ENCODE measurements around the gene ELOVL2.

The ELOVL2 gene

DNA sequence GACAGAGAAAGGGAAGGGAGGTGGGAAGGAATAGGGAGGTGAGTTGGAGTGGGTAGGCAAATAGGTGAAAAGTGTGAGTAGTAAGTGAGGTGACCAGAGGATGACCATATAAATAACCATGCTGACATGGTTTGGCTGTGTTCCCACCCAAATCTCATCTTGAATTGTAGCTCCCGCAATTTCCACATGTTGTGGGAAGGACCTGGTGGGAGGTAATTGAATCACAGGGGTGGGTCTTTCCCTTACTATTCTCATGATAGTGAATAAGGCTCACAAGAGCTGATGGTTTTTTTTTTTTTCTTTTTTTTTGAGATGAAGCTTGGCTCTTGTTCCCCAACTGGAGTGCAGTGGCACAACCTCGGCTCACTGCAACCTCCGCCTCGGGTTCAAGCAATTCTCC lies 28.0 kb upstream of the ELOVL2 start:
- H3K27ac Mint-ChIP-seq, result no peak overlapping the region
- no peaks in the 10 kb centered on the region for H3K36me3 Mint-ChIP-seq (ENCODE audit: low read depth)
- H3K4me3 Mint-ChIP-seq, result no peak overlapping the region
- no peaks in the 10 kb centered on the region for H3K4me1 Mint-ChIP-seq
- TF ChIP-seq, protein P1, sequence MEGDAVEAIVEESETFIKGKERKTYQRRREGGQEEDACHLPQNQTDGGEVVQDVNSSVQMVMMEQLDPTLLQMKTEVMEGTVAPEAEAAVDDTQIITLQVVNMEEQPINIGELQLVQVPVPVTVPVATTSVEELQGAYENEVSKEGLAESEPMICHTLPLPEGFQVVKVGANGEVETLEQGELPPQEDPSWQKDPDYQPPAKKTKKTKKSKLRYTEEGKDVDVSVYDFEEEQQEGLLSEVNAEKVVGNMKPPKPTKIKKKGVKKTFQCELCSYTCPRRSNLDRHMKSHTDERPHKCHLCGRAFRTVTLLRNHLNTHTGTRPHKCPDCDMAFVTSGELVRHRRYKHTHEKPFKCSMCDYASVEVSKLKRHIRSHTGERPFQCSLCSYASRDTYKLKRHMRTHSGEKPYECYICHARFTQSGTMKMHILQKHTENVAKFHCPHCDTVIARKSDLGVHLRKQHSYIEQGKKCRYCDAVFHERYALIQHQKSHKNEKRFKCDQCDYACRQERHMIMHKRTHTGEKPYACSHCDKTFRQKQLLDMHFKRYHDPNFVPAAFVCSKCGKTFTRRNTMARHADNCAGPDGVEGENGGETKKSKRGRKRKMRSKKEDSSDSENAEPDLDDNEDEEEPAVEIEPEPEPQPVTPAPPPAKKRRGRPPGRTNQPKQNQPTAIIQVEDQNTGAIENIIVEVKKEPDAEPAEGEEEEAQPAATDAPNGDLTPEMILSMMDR (IDR thresholded peaks at IDR 0.05; ENCODE audit: unreplicated experiment in 3 of 3), result no peak
- no peaks in the 10 kb centered on the region for H3K9me3 Mint-ChIP-seq
- no peaks in the 10 kb centered on the region for H3K27me3 Mint-ChIP-seq (ENCODE audit: low read depth)

DNA sequence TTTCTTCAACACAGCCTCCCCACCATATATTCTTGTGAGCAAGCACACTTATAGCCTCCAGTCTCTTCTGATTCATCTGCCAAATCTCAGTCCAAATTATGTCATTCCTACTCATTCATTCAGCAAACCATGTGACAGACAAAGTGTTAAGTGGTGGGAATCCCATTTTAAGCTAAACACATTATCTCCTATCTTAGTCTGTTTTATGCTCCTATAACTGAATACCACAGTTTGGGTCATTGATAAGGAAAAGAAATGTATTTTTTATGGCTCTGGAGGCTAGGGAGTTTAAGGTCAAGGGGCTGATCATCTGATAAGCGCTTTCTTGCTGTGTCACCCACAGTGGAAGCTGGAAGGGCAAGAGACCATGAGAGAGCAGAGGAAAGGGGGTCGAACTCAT lies 25.7 kb upstream of the ELOVL2 start:
- Mint-ChIP-seq H3K27ac (no peak overlapping the region), H3K9me3 (no peaks in the 10 kb centered on the region), H3K36me3 (ENCODE audit: low read depth) (no peaks in the 10 kb centered on the region), H3K4me1 (no peaks in the 10 kb centered on the region), H3K4me3 (no peak overlapping the region), H3K27me3 (ENCODE audit: low read depth) (no peaks in the 10 kb centered on the region)
- TF ChIP-seq, protein P1 (IDR thresholded peaks at IDR 0.05; ENCODE audit: unreplicated experiment in 3 of 3), result no peak

DNA sequence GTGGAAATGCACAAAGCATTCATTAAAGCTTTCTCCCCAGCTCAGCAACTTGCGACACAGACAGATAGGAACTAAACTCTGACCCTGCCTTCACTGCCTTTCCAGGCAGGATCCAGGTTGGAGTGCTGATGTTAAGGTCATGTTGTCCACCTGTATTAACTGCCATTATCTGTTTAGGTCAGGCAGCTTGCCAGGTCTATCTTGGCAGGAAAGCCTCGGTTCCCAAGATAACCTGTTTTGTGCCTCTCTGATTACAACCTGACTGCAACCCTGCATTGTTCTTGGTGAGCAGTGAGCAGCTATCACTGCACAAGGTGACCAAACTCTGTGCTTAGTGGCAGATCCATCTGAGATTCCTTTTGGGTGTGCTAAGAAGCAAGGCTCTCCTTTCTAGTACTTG lies 23.2 kb upstream of the ELOVL2 start:
- TF ChIP-seq, protein P1 (IDR thresholded peaks at IDR 0.05; ENCODE audit: unreplicated experiment in 3 of 3), result no peak
- Mint-ChIP-seq H3K36me3 (ENCODE audit: low read depth) (no peaks in the 10 kb centered on the region), H3K27me3 (ENCODE audit: low read depth) (no peaks in the 10 kb centered on the region), H3K4me3 (no peak overlapping the region), H3K4me1 (no peaks in the 10 kb centered on the region), H3K9me3 (no peaks in the 10 kb centered on the region), H3K27ac (peak overlapping the region; percentile 0 to 18 (median 2))

DNA sequence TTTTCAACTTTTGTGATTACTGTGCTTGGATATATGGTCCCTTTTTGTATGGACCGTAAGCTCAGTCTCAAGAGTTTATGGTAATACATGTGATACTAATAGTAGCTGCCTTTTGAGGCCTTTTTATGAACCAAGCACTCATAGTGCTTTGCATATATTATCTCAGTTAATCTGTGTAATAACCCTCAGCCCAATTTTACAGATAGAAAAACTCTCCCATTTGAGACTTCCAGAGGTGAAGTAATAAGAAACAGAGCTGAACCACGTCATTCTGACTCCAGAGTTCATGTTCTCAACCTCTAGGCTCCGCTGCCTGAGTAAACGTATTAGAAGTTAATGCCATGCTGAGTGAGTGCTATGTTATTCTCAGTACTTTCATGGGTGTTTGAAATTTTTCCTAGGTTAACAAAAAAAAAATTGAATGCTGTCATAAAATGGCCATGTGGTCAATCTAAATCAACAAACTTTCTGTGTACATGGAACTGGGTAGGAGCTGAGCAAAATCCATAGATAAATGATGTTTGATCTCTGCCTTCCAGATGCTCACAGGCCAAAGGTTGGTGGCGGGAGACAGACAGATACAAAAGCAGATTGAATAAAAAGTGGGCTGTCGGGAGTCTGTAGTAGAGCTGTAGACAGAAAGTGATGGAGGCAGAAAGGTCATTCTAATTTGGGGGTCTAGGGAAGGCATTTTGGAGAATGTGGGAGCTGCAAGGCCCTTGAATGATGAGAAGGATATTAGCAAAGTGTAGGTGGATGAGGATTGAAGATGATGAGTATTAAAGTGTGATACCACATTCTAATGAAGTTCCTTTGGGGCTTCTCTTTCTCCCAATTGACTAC lies 22.6 kb upstream of the ELOVL2 start:
- no peaks in the 10 kb centered on the region for H3K9me3 Mint-ChIP-seq
- no peak overlapping the region for H3K4me3 Mint-ChIP-seq
- no peaks in the 10 kb centered on the region for H3K4me1 Mint-ChIP-seq
- H3K36me3 Mint-ChIP-seq (ENCODE audit: low read depth), result no peaks in the 10 kb centered on the region
- H3K27ac Mint-ChIP-seq, result peak overlapping the region; percentile 0 to 18 (median 2)
- H3K27me3 Mint-ChIP-seq (ENCODE audit: low read depth), result no peaks in the 10 kb centered on the region
- TF ChIP-seq, protein P1 (IDR thresholded peaks at IDR 0.05; ENCODE audit: unreplicated experiment in 3 of 3), result no peak

DNA sequence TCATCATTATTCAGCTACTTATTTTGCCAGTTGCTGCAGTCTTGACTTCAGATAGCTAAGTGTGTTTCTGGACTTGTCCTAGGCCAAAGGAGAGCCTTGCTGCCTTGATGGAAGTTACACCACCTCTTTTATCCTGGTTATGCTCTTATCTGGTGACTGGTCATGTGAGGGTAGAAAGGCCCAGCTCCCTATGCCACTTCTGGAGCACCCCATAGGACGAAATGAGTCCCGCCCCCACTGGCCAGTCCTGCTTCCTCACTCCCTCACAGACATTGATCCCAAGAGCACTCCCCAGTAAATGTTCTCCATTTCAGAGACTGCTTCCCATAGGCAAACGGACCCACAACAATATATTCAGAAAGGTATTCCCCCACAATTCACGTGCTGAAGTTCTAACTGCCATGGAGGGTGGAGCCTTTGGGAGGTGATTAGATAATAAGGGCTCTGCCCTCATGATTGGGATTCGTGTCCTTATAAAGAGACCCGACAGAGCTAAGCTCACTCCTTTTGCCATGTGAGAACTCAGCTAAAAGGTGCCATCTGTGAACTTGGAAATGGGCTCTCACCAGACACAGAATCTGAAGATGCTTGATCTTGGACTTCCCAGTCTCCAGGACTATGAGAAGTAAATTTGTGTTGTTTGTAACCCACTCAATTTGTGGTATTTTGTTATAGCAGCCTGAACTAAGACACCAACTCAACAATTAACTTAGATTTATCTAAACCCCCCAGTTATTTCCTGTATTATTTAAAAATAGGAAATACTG lies 21.5 kb upstream of the ELOVL2 start:
- H3K27me3 Mint-ChIP-seq (ENCODE audit: low read depth), result no peaks in the 10 kb centered on the region
- H3K27ac Mint-ChIP-seq, result no peak overlapping the region
- no peak overlapping the region for H3K4me3 Mint-ChIP-seq
- H3K4me1 Mint-ChIP-seq, result no peaks in the 10 kb centered on the region
- no peaks in the 10 kb centered on the region for H3K9me3 Mint-ChIP-seq
- TF ChIP-seq, protein P1 (IDR thresholded peaks at IDR 0.05; ENCODE audit: unreplicated experiment in 3 of 3), result no peak
- H3K36me3 Mint-ChIP-seq (ENCODE audit: low read depth), result no peaks in the 10 kb centered on the region
